K562 (cell line): ENCODE measurements around the gene GGT1. TPM values are rescaled to one million over a fixed set of nuclear protein-coding genes. Genes with fewer than 3 reads are reported as not detected.

Experiments used
- BRD4 ChIP-seq: fragments of 200-600 bp; sonication (generic); IDR thresholded peaks from 2 replicates; pipeline ENCODE4 v1.6.1; 2017; ENCODE audit warnings: inconsistent platforms
- CAMTA2 ChIP-seq: fragments of 250-450 bp; sonication (Bioruptor Pico); conservative IDR thresholded peaks from 2 replicates; pipeline ENCODE4 v1.5.1; 2022
- EP300 ChIP-seq: IDR thresholded peaks from 2 replicates; pipeline ENCODE4 v1.6.1; 2012; ENCODE audit warnings: low read length, improper control_type of control experiment
- ETS2 ChIP-seq: IDR thresholded peaks from 2 replicates; pipeline ENCODE4 v1.6.1; 2016; ENCODE audit warnings: borderline replicate concordance, missing genetic modification characterization, mild to moderate bottlenecking, moderate library complexity, missing compliant biosample characterization; ENCODE audit not compliant: poor library complexity, severe bottlenecking
- HDGF ChIP-seq: fragments of 450-650 bp; IDR thresholded peaks from 2 replicates; pipeline ENCODE4 v1.6.1; 2016
- HMG20B ChIP-seq: fragments of 250-450 bp; sonication (Bioruptor Pico); IDR thresholded peaks from 2 replicates; pipeline ENCODE4 v1.5.0; 2021; ENCODE audit warnings: mild to moderate bottlenecking
- ILK ChIP-seq: fragments of 450-650 bp; IDR thresholded peaks from 2 replicates; pipeline ENCODE4 v1.6.1; 2016; ENCODE audit warnings: missing genetic modification characterization, low read depth, mild to moderate bottlenecking, missing compliant biosample characterization, moderate library complexity, borderline replicate concordance
- MYNN ChIP-seq, 2 experiments: sonication (generic); formaldehyde crosslinking in 1 of 2; IDR thresholded peaks; 2 replicates each; pipeline versions ENCODE4 v1.5.0 to v1.6.1; 2016 to 2020; ENCODE audit warnings: antibody characterized with exemption in 1 of 2, missing genetic modification reagents in 1 of 2
- NFIC ChIP-seq: fragments of 450-650 bp; IDR thresholded peaks from 2 replicates; pipeline ENCODE4 v1.6.1; 2017; ENCODE audit warnings: mild to moderate bottlenecking, inconsistent platforms
- PRMT5 ChIP-seq: sonication (generic); formaldehyde crosslinking; IDR thresholded peaks from 2 replicates; pipeline ENCODE4 v1.5.0; 2020; ENCODE audit warnings: missing genetic modification reagents
- PYGO2 ChIP-seq: fragments of 450-650 bp; IDR thresholded peaks from 2 replicates; pipeline ENCODE4 v1.6.1; 2016; ENCODE audit warnings: mild to moderate bottlenecking, missing genetic modification characterization, moderate library complexity, missing compliant biosample characterization
- RB1 ChIP-seq: fragments of 450-650 bp; IDR thresholded peaks from 2 replicates; pipeline ENCODE4 v1.6.1; 2017; ENCODE audit warnings: low read depth, mild to moderate bottlenecking
- SMARCE1 ChIP-seq: fragments of 450-650 bp; IDR thresholded peaks from 2 replicates; pipeline ENCODE4 v1.7.1; 2016; ENCODE audit warnings: mild to moderate bottlenecking
- TAF1 ChIP-seq: IDR thresholded peaks from 2 replicates; pipeline ENCODE4 v1.6.1; 2011; ENCODE audit warnings: mild to moderate bottlenecking, low read length, moderate library complexity; ENCODE audit not compliant: insufficient read depth, control insufficient read depth, severe bottlenecking; ENCODE audit errors: extremely low read depth
- TCF7L2 ChIP-seq: fragments of 150-350 bp; IDR thresholded peaks from 2 replicates; pipeline ENCODE4 v1.6.1; 2016; ENCODE audit warnings: low read depth, mild to moderate bottlenecking, low read length, moderate library complexity
- TGIF2 ChIP-seq: sonication (generic); formaldehyde crosslinking; IDR thresholded peaks from 2 replicates; pipeline ENCODE4 v1.8.1; 2022; ENCODE audit warnings: mild to moderate bottlenecking, missing genetic modification reagents, moderate library complexity
- WHSC1 ChIP-seq: IDR thresholded peaks from one replicate; pipeline ENCODE4 v1.6.1; 2012; ENCODE audit warnings: low read length, control low read depth, inconsistent platforms
- ZBTB5 ChIP-seq: fragments of 450-650 bp; IDR thresholded peaks from 2 replicates; pipeline ENCODE4 v1.6.1; 2017; ENCODE audit warnings: antibody characterized with exemption
- ZNF316 ChIP-seq: fragments of 450-650 bp; IDR thresholded peaks from 2 replicates; pipeline ENCODE4 v1.6.1; 2016
- polyA plus RNA-seq, 8 experiments: library from polyadenylated mRNA; depleted of rRNA in 4 of 8; stranded (reverse) in 5 of 8; unstranded in 3 of 8; fragments of >200 nt; fragmentation: Nextera tagmentation in 2 of 8; fragmentation: Illumina TruSeq in 1 of 8; extraction: Ambion mirVana in 2 of 8; extraction: Trizol in 1 of 8; gene quantifications; 2 replicates each; pipeline versions ENCODE4 v1.2.1 to v1.2.3, GENCODE V29; 2011 to 2014; ENCODE audit warnings: inconsistent platforms in 1 of 8, missing spikeins in 1 of 8
- total RNA-seq, 7 experiments: library from RNA; depleted of rRNA in 6 of 7; stranded (reverse); fragments of >200 nt in 6 of 7; fragmentation: Illumina TruSeq in 2 of 7; extraction: Trizol in 2 of 7; gene quantifications; 2 replicates each; pipeline versions ENCODE4 v1.2.1 to v1.2.3, GENCODE V29; 2011 to 2021; ENCODE audit warnings: low replicate concordance in 1 of 7
- TF ChIP-seq, protein P1 (sequence below): sonication (generic); formaldehyde crosslinking; IDR thresholded peaks from 2 replicates; pipeline ENCODE4 v1.4.0; 2020; ENCODE audit warnings: mild to moderate bottlenecking, missing genetic modification reagents
- TF ChIP-seq, protein P2 (sequence below): sonication (generic); formaldehyde crosslinking; IDR thresholded peaks from 2 replicates; pipeline ENCODE4 v1.8.1; 2023; ENCODE audit warnings: mild to moderate bottlenecking, missing genetic modification reagents
- TF ChIP-seq, protein P3 (sequence below), 2 experiments: fragments of 450-650 bp; IDR thresholded peaks; 2 replicates each; pipeline ENCODE4 v1.6.1; 2016

Gene GGT1
- total and polyA plus RNA-seq, 9 of the 15 experiments (the other 6 are each of a cell fraction or from before 2014, with no cell fraction given): 0.46 to 11.8 (median 6.9) TPM

DNA sequence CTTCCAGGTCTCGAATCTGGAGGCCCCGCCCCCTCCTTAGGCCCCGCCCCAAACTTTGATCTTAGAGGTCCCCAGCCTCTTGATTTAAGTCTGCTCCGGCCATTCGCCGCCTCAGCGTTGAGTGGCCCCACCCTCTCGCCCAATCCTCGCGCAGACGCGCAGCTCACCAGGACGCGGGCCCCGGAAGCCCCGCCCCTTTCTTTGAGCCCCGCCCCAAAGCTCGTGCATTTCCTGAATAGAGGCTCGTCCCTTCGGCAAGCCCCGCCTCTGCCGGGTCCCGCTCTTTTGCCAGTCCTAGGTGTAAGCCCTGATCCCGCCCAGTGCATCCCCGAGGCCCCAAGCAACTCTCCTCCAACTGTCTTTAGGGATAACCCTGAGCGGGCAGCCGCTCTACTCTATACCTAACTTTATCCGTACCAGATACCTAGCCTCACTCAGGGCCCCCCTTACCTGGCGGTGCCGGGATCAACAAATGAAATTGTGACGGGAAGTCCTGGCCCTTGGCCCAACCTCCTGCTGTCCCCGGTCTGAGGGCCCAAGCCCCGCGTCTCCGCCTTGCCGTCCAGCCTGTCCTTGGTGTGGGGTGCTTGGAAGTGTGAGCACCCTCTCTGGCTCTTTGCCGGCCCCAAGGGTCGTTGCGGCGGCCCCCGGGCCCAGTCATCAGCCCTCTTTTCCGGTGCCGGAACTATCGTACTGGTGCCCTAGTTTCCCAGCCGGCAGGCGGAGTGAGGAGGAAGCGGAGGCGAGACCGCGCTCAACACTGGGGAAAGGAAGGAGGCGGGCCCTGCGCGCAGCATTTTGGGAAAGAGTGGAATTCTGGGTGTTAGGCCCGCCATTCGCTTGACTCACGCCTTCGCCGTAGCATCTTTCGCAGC is 47.6 kb upstream of the GGT1 start, which contains the start of gene SNRPD3 (continued):
- TF ChIP-seq ETS2 (tag) (no peak), WHSC1 (no peak), TAF1 (peak; percentile 89), RB1 (peak; percentile 79), ILK (no peak), ZNF316 (no peak), TGIF2 (CRISPR knock-in tag) (no peak), PRMT5 (CRISPR knock-in tag) (no peak), BRD4 (peak; percentile 96), SMARCE1 (no peak), HDGF (no peak), PYGO2 (0 out of 2 replicates have a peak, but pooled peaks have one; percentile 12), TCF7L2 (no peak), NFIC (peak; percentile 88), HMG20B (CRISPR knock-in tag) (no peak), ZBTB5 (no peak), CAMTA2 (CRISPR knock-in tag) (no peak), EP300 (no peak), MYNN (IDR thresholded peaks at IDR 0.05) (no peak), MYNN (CRISPR knock-in tag; IDR thresholded peaks at IDR 0.05) (no peak)
- TF ChIP-seq, protein P1, sequence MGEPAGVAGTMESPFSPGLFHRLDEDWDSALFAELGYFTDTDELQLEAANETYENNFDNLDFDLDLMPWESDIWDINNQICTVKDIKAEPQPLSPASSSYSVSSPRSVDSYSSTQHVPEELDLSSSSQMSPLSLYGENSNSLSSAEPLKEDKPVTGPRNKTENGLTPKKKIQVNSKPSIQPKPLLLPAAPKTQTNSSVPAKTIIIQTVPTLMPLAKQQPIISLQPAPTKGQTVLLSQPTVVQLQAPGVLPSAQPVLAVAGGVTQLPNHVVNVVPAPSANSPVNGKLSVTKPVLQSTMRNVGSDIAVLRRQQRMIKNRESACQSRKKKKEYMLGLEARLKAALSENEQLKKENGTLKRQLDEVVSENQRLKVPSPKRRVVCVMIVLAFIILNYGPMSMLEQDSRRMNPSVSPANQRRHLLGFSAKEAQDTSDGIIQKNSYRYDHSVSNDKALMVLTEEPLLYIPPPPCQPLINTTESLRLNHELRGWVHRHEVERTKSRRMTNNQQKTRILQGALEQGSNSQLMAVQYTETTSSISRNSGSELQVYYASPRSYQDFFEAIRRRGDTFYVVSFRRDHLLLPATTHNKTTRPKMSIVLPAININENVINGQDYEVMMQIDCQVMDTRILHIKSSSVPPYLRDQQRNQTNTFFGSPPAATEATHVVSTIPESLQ (CRISPR knock-in tag): no peak
- TF ChIP-seq, protein P2, sequence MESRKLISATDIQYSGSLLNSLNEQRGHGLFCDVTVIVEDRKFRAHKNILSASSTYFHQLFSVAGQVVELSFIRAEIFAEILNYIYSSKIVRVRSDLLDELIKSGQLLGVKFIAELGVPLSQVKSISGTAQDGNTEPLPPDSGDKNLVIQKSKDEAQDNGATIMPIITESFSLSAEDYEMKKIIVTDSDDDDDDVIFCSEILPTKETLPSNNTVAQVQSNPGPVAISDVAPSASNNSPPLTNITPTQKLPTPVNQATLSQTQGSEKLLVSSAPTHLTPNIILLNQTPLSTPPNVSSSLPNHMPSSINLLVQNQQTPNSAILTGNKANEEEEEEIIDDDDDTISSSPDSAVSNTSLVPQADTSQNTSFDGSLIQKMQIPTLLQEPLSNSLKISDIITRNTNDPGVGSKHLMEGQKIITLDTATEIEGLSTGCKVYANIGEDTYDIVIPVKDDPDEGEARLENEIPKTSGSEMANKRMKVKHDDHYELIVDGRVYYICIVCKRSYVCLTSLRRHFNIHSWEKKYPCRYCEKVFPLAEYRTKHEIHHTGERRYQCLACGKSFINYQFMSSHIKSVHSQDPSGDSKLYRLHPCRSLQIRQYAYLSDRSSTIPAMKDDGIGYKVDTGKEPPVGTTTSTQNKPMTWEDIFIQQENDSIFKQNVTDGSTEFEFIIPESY: no peak
- TF ChIP-seq, protein P3, sequence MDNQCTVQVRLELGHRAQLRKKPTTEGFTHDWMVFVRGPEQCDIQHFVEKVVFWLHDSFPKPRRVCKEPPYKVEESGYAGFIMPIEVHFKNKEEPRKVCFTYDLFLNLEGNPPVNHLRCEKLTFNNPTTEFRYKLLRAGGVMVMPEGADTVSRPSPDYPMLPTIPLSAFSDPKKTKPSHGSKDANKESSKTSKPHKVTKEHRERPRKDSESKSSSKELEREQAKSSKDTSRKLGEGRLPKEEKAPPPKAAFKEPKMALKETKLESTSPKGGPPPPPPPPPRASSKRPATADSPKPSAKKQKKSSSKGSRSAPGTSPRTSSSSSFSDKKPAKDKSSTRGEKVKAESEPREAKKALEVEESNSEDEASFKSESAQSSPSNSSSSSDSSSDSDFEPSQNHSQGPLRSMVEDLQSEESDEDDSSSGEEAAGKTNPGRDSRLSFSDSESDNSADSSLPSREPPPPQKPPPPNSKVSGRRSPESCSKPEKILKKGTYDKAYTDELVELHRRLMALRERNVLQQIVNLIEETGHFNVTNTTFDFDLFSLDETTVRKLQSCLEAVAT (IDR thresholded peaks at IDR 0.05): no peak
